K562 (cell line): ENCODE data around the gene CELF4. TPM values are rescaled to one million over a fixed set of nuclear protein-coding genes. Genes with fewer than 3 reads are reported as not detected.
A peak's percentile ranks its signal among the peaks of the same experiment; 100 is the strongest.

Experiments used
- ATAC-seq: fragments of 200-7000 bp; cut with Tn5 transposase; 3 replicates; pipeline ENCODE4 v1.9.1; 2020; ENCODE audit warnings: moderate library complexity
- BruUV-seq: library from RNA; stranded (reverse); fragments of 400-500 nt; replicated peaks from 2 replicates; lab custom pipeline; 2021; lab: Mats Ljungman, UMichigan
- CTCF ChIA-PET: fragments of 300-600 bp; formaldehyde crosslinking; extraction: SDS; loops from one replicate; lab custom pipeline; 2021; ENCODE audit warnings: low intra/inter-chr PET ratio; lab: Yijun Ruan, JAX
- POLR2A ChIA-PET: fragments of 300-600, 350-650 bp; sonication (Branson Sonifier 250); formaldehyde crosslinking; extraction: SDS; loops from one replicate; lab custom pipeline; 2021; ENCODE audit warnings: antibody characterized with exemption, inconsistent platforms; lab: Yijun Ruan, JAX
- DNase-seq, 4 experiments: peaks; one replicate each; pipeline versions ENCODE4 v3.0.0 to v3.0.0-alpha.2; 2011 to 2018; ENCODE audit warnings: low spot score in 3 of 4, mixed read lengths in 3 of 4; ENCODE audit errors: extremely low read depth in 1 of 4
- FAIRE-seq: peaks from 2 replicates; lab custom pipeline; 2011; peaks lifted over from hg19 to GRCh38; lab: Jason Lieb, UNC
- H2AFZ ChIP-seq: 2 replicates; pipeline ENCODE4 v1.6.0; 2011; ENCODE audit warnings: low read depth, low read length, control low read depth, inconsistent platforms
- H3K27ac ChIP-seq: fragments of 200-600 bp; 3 replicates; pipeline ENCODE4 v1.8.0; 2011; ENCODE audit warnings: low read depth, mild to moderate bottlenecking, control low read depth, inconsistent platforms, low read length, moderate library complexity, mixed read lengths; ENCODE audit errors: extremely low read depth
- H3K27me3 ChIP-seq, 2 experiments: fragments of 300-600 bp in 1 of 2; 2 replicates in 1 of 2; 3 replicates in 1 of 2; pipeline versions ENCODE4 v1.6.0 to v1.8.0; 2011; ENCODE audit warnings: inconsistent platforms in 2 of 2, low read length in 2 of 2, mild to moderate bottlenecking in 1 of 2, mixed read lengths in 1 of 2, moderate library complexity in 1 of 2; ENCODE audit not compliant: control insufficient read depth in 2 of 2, insufficient read depth in 2 of 2
- H3K36me3 ChIP-seq: fragments of 300-600 bp; 3 replicates; pipeline ENCODE4 v1.8.0; 2011; ENCODE audit warnings: mild to moderate bottlenecking, low read length, inconsistent platforms; ENCODE audit not compliant: control insufficient read depth, insufficient read depth
- H3K4me1 ChIP-seq, 2 experiments: fragments of 200-600 bp in 1 of 2; replicated peaks in 1 of 2; 2 replicates in 1 of 2; 3 replicates in 1 of 2; pipeline versions ENCODE4 v1.5.1 to v1.8.0; 2011; ENCODE audit warnings: inconsistent platforms in 2 of 2, low read length in 2 of 2, mild to moderate bottlenecking in 1 of 2, mixed read lengths in 1 of 2, moderate library complexity in 1 of 2; ENCODE audit not compliant: control insufficient read depth in 2 of 2, insufficient read depth in 2 of 2
- H3K4me2 ChIP-seq: 2 replicates; pipeline ENCODE4 v1.6.1; 2011; ENCODE audit warnings: low read length, control low read depth, inconsistent platforms, mixed read lengths; ENCODE audit not compliant: insufficient read depth
- H3K4me3 ChIP-seq: fragments of 200-600 bp; sonication (generic), shearing (Covaris generic); 2 replicates; pipeline ENCODE4 v1.5.1; 2016; ENCODE audit warnings: control low read depth, inconsistent platforms
- H3K79me2 ChIP-seq: fragments of 200-600 bp; 3 replicates; pipeline ENCODE4 v1.8.0; 2011; ENCODE audit warnings: low read length, inconsistent platforms; ENCODE audit not compliant: control insufficient read depth, insufficient read depth
- H3K9ac ChIP-seq, 2 experiments: 2 replicates each; pipeline versions ENCODE4 v1.6.0 to v1.6.1; 2011; ENCODE audit warnings: low read depth in 2 of 2, low read length in 2 of 2, control low read depth in 1 of 2, inconsistent platforms in 1 of 2, mild to moderate bottlenecking in 1 of 2, mixed read lengths in 1 of 2; ENCODE audit not compliant: insufficient read depth in 1 of 2
- H3K9me1 ChIP-seq: one replicate; pipeline ENCODE4 v1.6.0; 2011; ENCODE audit warnings: inconsistent platforms, mild to moderate bottlenecking, low read length, moderate library complexity; ENCODE audit not compliant: control insufficient read depth, insufficient read depth
- H3K9me3 ChIP-seq: replicated peaks from 2 replicates; pipeline ENCODE4 v1.5.1; 2011; ENCODE audit warnings: low read depth, low read length, inconsistent platforms; ENCODE audit not compliant: control insufficient read depth, insufficient read depth
- H4K20me1 ChIP-seq: replicated peaks from 2 replicates; pipeline ENCODE4 v1.6.1; 2011; ENCODE audit warnings: low read length, inconsistent platforms, mixed read lengths; ENCODE audit not compliant: control insufficient read depth, insufficient read depth
- HOXB6 ChIP-seq: fragments of 250-450 bp; sonication (Bioruptor Pico); IDR thresholded peaks from 2 replicates; pipeline ENCODE4 v1.5.1; 2022; ENCODE audit warnings: mild to moderate bottlenecking, borderline replicate concordance
- MAFG ChIP-seq: fragments of 450-650 bp; conservative IDR thresholded peaks from 2 replicates; pipeline ENCODE4 v1.6.1; 2016; ENCODE audit warnings: missing genetic modification characterization, missing compliant biosample characterization
- PHTF2 ChIP-seq: fragments of 250-450 bp; sonication (Bioruptor Pico); IDR thresholded peaks from 2 replicates; pipeline ENCODE4 v1.5.0; 2021; ENCODE audit warnings: mild to moderate bottlenecking
- POLR2G ChIP-seq: fragments of 200-400 bp; formaldehyde crosslinking; IDR thresholded peaks from 2 replicates; pipeline ENCODE4 v1.6.1; 2017; ENCODE audit warnings: low read depth, mild to moderate bottlenecking, antibody characterized with exemption, low read length, moderate library complexity
- THRA ChIP-seq: fragments of 450-650 bp; IDR thresholded peaks from 2 replicates; pipeline ENCODE4 v1.6.1; 2017; ENCODE audit warnings: mild to moderate bottlenecking, moderate library complexity
- U2AF1 ChIP-seq: fragments of 200-400 bp; formaldehyde crosslinking; optimal IDR thresholded peaks from 2 replicates; pipeline ENCODE3; 2017; ENCODE audit warnings: mild to moderate bottlenecking, low read depth, low read length, moderate library complexity
- WHSC1 ChIP-seq: IDR thresholded peaks from one replicate; pipeline ENCODE4 v1.6.1; 2012; ENCODE audit warnings: low read length, control low read depth, inconsistent platforms
- ZNF584 ChIP-seq: fragments of 200-800 bp; sonication (Bioruptor generic); IDR thresholded peaks from 2 replicates; pipeline ENCODE4 v1.6.1; 2016; ENCODE audit warnings: low read depth, mild to moderate bottlenecking, missing genetic modification characterization, missing compliant biosample characterization
- WGBS: fragments of 100-300 bp; shearing (Covaris generic); methylation state at CpG from one replicate; pipeline ENCODE4 v1.1.6; 2016; ENCODE audit warnings: low coverage, mixed read lengths; ENCODE audit not compliant: insufficient coverage; ENCODE audit errors: missing lambda C conversion rate; 5-methylcytosine and 5-hydroxymethylcytosine counted together
- in situ Hi-C: fragments of 300-500 bp; cut with MboI; formaldehyde crosslinking; loops from 4 replicates; pipeline ENCODE4 v1.15.0; 2018; ENCODE audit warnings: inconsistent platforms, mixed read lengths
- intact Hi-C: fragments of 100-400 bp; cut with micrococcal nuclease; formaldehyde crosslinking; loops from 2 replicates; pipeline ENCODE4 v1.14.2; 2022
- polyA plus RNA-seq, 8 experiments: library from polyadenylated mRNA; depleted of rRNA in 4 of 8; stranded (reverse) in 5 of 8; unstranded in 3 of 8; fragments of >200 nt; fragmentation: Nextera tagmentation in 2 of 8; fragmentation: Illumina TruSeq in 1 of 8; extraction: Ambion mirVana in 2 of 8; extraction: Trizol in 1 of 8; gene quantifications; 2 replicates each; pipeline versions ENCODE4 v1.2.1 to v1.2.3, GENCODE V29; 2011 to 2014; ENCODE audit warnings: inconsistent platforms in 1 of 8, missing spikeins in 1 of 8
- total RNA-seq, 7 experiments: library from RNA; depleted of rRNA in 6 of 7; stranded (reverse); fragments of >200 nt in 6 of 7; fragmentation: Illumina TruSeq in 2 of 7; extraction: Trizol in 2 of 7; gene quantifications; 2 replicates each; pipeline versions ENCODE4 v1.2.1 to v1.2.3, GENCODE V29; 2011 to 2021; ENCODE audit warnings: low replicate concordance in 1 of 7
- TF ChIP-seq, protein P1 (sequence below): fragments of 450-650 bp; formaldehyde crosslinking; IDR thresholded peaks from 2 replicates; pipeline ENCODE4 v1.4.0; 2020; ENCODE audit warnings: mild to moderate bottlenecking, moderate library complexity
- TF ChIP-seq, protein P2 (sequence below): conservative IDR thresholded peaks from 2 replicates; pipeline ENCODE4 v1.6.1; 2011; ENCODE audit warnings: low read depth, mild to moderate bottlenecking, low read length; ENCODE audit not compliant: control insufficient read depth
- TF ChIP-seq, protein P3 (sequence below): sonication (generic); formaldehyde crosslinking; IDR thresholded peaks from 2 replicates; pipeline ENCODE4 v1.8.0; 2022; ENCODE audit warnings: mild to moderate bottlenecking, missing genetic modification reagents
- TF ChIP-seq, protein P4 (sequence below): fragments of 450-650 bp; formaldehyde crosslinking; IDR thresholded peaks from 2 replicates; pipeline ENCODE4 v1.4.0; 2020; ENCODE audit warnings: mild to moderate bottlenecking, moderate library complexity

Gene CELF4
- total and polyA plus RNA-seq, 9 of the 15 experiments (the other 6 are each of a cell fraction or from before 2014, with no cell fraction given), result 0.04 to 0.24 (median 0.07) TPM; not detected in 3

GRCh38 chr18:37388413-37388812, 177.2 kb downstream of the CELF4 start (continued):
- no peak for TF ChIP-seq U2AF1
- TF ChIP-seq POLR2G, result no peak
- TF ChIP-seq WHSC1, result no peak
- TF ChIP-seq, protein P1, sequence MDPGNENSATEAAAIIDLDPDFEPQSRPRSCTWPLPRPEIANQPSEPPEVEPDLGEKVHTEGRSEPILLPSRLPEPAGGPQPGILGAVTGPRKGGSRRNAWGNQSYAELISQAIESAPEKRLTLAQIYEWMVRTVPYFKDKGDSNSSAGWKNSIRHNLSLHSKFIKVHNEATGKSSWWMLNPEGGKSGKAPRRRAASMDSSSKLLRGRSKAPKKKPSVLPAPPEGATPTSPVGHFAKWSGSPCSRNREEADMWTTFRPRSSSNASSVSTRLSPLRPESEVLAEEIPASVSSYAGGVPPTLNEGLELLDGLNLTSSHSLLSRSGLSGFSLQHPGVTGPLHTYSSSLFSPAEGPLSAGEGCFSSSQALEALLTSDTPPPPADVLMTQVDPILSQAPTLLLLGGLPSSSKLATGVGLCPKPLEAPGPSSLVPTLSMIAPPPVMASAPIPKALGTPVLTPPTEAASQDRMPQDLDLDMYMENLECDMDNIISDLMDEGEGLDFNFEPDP, result no peak
- TF ChIP-seq, all 486 proteins: peak for 0

DNA sequence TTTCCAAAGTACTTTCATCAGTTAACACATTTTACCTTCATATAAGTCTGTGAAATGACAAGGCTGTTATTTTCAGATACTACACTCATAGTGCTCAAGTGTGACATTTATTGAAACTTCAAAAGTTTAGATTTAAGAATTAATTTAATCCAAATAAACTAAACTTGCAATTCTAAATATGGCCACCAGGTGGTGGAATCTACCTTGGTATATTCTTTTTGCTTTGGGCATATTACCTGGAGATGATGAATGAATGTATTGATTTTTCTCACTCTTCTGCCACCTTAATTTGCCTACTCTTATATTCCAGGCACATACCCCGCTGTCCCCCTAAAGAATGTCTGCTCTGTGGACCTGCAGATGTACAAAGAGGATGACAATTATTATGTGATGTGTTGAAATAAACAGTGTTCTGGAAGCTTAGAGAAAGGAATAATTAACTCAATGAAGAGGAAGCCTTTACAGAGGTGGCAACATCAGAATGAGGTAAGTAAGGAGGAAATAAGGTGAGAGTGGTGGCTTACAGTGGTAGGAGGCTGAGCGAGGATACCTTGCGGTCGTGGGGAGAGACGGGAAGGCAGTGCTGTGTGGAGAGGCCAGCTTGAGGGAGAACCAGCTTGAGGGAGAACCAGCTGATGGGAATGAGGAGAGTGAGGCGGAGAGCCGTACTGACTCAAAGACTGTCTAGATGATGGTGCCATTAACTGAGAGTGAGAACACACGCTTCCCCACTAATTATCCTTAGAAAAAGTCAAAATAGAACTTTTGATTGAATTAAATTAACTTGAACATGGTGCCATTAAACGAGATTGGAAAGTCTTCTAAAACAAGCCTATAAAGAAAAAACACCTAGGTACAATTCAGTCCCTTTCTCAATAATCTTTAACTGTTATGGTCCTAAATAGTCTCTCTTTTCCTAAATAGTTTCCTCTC, 179.5 kb downstream of the CELF4 start:
- no TSS peak for BruUV-seq
- peak; percentile 28 to 58 (median 37) for DNase-seq
- TF ChIP-seq, protein P2, sequence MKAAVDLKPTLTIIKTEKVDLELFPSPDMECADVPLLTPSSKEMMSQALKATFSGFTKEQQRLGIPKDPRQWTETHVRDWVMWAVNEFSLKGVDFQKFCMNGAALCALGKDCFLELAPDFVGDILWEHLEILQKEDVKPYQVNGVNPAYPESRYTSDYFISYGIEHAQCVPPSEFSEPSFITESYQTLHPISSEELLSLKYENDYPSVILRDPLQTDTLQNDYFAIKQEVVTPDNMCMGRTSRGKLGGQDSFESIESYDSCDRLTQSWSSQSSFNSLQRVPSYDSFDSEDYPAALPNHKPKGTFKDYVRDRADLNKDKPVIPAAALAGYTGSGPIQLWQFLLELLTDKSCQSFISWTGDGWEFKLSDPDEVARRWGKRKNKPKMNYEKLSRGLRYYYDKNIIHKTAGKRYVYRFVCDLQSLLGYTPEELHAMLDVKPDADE, result no peak
- TF ChIP-seq, protein P3, sequence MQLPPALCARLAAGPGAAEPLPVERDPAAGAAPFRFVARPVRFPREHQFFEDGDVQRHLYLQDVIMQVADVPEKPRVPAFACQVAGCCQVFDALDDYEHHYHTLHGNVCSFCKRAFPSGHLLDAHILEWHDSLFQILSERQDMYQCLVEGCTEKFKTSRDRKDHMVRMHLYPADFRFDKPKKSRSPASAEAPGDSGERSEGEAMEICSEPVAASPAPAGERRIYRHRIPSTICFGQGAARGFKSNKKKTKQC (CRISPR knock-in tag), result no peak
- TF ChIP-seq ZNF584 (CRISPR knock-in tag) (no peak), HOXB6 (CRISPR knock-in tag) (no peak), THRA (no peak), MAFG (no peak), PHTF2 (CRISPR knock-in tag) (no peak)
- TF ChIP-seq, protein P4, sequence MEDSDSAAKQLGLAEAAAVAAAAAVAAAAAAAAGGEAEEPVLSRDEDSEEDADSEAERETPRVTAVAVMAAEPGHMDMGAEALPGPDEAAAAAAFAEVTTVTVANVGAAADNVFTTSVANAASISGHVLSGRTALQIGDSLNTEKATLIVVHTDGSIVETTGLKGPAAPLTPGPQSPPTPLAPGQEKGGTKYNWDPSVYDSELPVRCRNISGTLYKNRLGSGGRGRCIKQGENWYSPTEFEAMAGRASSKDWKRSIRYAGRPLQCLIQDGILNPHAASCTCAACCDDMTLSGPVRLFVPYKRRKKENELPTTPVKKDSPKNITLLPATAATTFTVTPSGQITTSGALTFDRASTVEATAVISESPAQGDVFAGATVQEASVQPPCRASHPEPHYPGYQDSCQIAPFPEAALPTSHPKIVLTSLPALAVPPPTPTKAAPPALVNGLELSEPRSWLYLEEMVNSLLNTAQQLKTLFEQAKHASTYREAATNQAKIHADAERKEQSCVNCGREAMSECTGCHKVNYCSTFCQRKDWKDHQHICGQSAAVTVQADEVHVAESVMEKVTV (CRISPR knock-in tag), result peak; percentile 57

More for the DNA sequence above, 179.5 kb downstream of the CELF4 start:
- H4K20me1 ChIP-seq, result peaks cover 6% of the 10 kb centered on the region; the same call in 1 of the 2 replicates
- H3K4me3 ChIP-seq, result no peak overlapping the region
- WGBS, result 0% methylated on average over 9 of the region's 9 CpGs
- FAIRE-seq (peak; percentile 65), ATAC-seq (no peak)
- no peaks in the 10 kb centered on the region for H3K9me3 ChIP-seq
- H3K79me2 ChIP-seq, result no peaks in the 10 kb centered on the region
- no peak overlapping the region for H3K9ac ChIP-seq
- in situ Hi-C loops, result loop anchor here (10.0 kb wide), 1 partner anchor 149 kb away; no protein-coding TSS in a partner anchor
- no peak overlapping the region for H2AFZ ChIP-seq
- H3K4me2 ChIP-seq, result no peak overlapping the region
- H3K27me3 ChIP-seq, result no peaks in the 10 kb centered on the region; a peak in 1 of 5 replicates
- POLR2A ChIA-PET, result no interaction called here
- no peak overlapping the region for H3K27ac ChIP-seq
- H3K36me3 ChIP-seq, result no peaks in the 10 kb centered on the region
- CTCF ChIA-PET, result interaction anchor here (0.7 to 1.5 kb wide), 3 partner anchors 90 to 152 kb away, joined by 4 to 6 read pairs (median 5); no protein-coding TSS in a partner anchor
- H3K4me1 ChIP-seq, result no peaks in the 10 kb centered on the region
- no peaks in the 10 kb centered on the region for H3K9me1 ChIP-seq
- intact Hi-C loops, result loop anchor here (5.0 kb wide), 2 partner anchors 91 to 151 kb away; no protein-coding TSS in a partner anchor
